ENCODE results near the gene ZNF416.

Gene ZNF416

GRCh38 chr19:57576661-57577060, 2.0 kb downstream of the ZNF416 start:
- Mint-ChIP-seq H3K36me3 (ENCODE audit: low read depth) (peaks cover 64% of the 10 kb centered on the region), H3K27me3 (no peaks in the 10 kb centered on the region), H3K4me3 (no peak overlapping the region), H3K4me1 (ENCODE audit: low read depth) (peaks cover 20% of the 10 kb centered on the region), H3K27ac (no peak overlapping the region), H3K9me3 (peaks cover 80% of the 10 kb centered on the region)
- intact Hi-C loops (cut with micrococcal nuclease): loop anchor here (5.0 kb wide), 1 partner anchor 56 kb away; the partner anchor contains the start of gene ZNF211

- H3K9me3 Mint-ChIP-seq: peaks cover 100% of the 10 kb centered on the region
- peaks cover 12% of the 10 kb centered on the region for H3K4me1 Mint-ChIP-seq (ENCODE audit: low read depth)
- H3K4me3 Mint-ChIP-seq: no peak overlapping the region
- no peaks in the 10 kb centered on the region for H3K27me3 Mint-ChIP-seq
- H3K27ac Mint-ChIP-seq: no peak overlapping the region
- H3K36me3 Mint-ChIP-seq (ENCODE audit: low read depth): peaks cover 58% of the 10 kb centered on the region
- intact Hi-C loops (cut with micrococcal nuclease): no loop called here
Measured at GRCh38 chr19:57572415-57572947, 6.2 kb downstream of the ZNF416 start.

GRCh38 chr19:57570707-57571106, 8.0 kb downstream of the ZNF416 start:
- no peak overlapping the region for H3K27ac Mint-ChIP-seq
- H3K4me1 Mint-ChIP-seq (ENCODE audit: low read depth): no peaks in the 10 kb centered on the region
- peaks cover 100% of the 10 kb centered on the region for H3K9me3 Mint-ChIP-seq
- H3K27me3 Mint-ChIP-seq: no peaks in the 10 kb centered on the region
- peaks cover 40% of the 10 kb centered on the region for H3K36me3 Mint-ChIP-seq (ENCODE audit: low read depth)
- intact Hi-C loops (cut with micrococcal nuclease): no loop called here
- no peak overlapping the region for H3K4me3 Mint-ChIP-seq

- Mint-ChIP-seq H3K36me3 (ENCODE audit: low read depth) (no peaks in the 10 kb centered on the region), H3K27ac (no peak overlapping the region), H3K4me1 (ENCODE audit: low read depth) (no peaks in the 10 kb centered on the region), H3K4me3 (no peak overlapping the region), H3K27me3 (no peaks in the 10 kb centered on the region), H3K9me3 (peaks cover 95% of the 10 kb centered on the region)
- intact Hi-C loops (cut with micrococcal nuclease): no loop called here
Measured at GRCh38 chr19:57566396-57567265, 12.1 kb downstream of the ZNF416 start.

GRCh38 chr19:57563547-57563946, 15.2 kb downstream of the ZNF416 start:
- intact Hi-C loops (cut with micrococcal nuclease): no loop called here
- Mint-ChIP-seq H3K27me3 (peaks cover 13% of the 10 kb centered on the region), H3K4me3 (no peak overlapping the region), H3K4me1 (ENCODE audit: low read depth) (peaks cover 16% of the 10 kb centered on the region), H3K27ac (no peak overlapping the region), H3K9me3 (peaks cover 80% of the 10 kb centered on the region), H3K36me3 (ENCODE audit: low read depth) (peaks cover 21% of the 10 kb centered on the region)

GRCh38 chr19:57560049-57560491, 18.6 kb downstream of the ZNF416 start:
- peak overlapping the region; percentile 91 for H3K27ac Mint-ChIP-seq
- H3K4me1 Mint-ChIP-seq (ENCODE audit: low read depth): peaks cover 23% of the 10 kb centered on the region
- peaks cover 13% of the 10 kb centered on the region for H3K27me3 Mint-ChIP-seq
- H3K36me3 Mint-ChIP-seq (ENCODE audit: low read depth): peaks cover 47% of the 10 kb centered on the region
- H3K4me3 Mint-ChIP-seq: peak overlapping the region; percentile 92
- intact Hi-C loops (cut with micrococcal nuclease): no loop called here
- peaks cover 80% of the 10 kb centered on the region for H3K9me3 Mint-ChIP-seq

- Mint-ChIP-seq H3K36me3 (ENCODE audit: low read depth) (peaks cover 52% of the 10 kb centered on the region), H3K27ac (peak within 1 kb of the TSS; percentile 91), H3K4me1 (ENCODE audit: low read depth) (peaks cover 23% of the 10 kb centered on the region), H3K9me3 (peaks cover 80% of the 10 kb centered on the region), H3K27me3 (peaks cover 13% of the 10 kb centered on the region), H3K4me3 (peak within 1 kb of the TSS; percentile 92)
- intact Hi-C loops (cut with micrococcal nuclease): loop anchor here (2.0 kb wide), 2 partner anchors 33 to 73 kb away; partner anchors contain the start of genes ZNF211 and ZNF549
Measured at GRCh38 chr19:57559404-57560025, 19.2 kb downstream of the ZNF416 start, which contains the start of gene ZNF550. Gene ZNF550, minus strand, starts transcription at chr19:57559863. Its CDS starts 181 bp downstream, at chr19:57559682.

- Mint-ChIP-seq H3K4me1 (ENCODE audit: low read depth) (peaks cover 23% of the 10 kb centered on the region), H3K36me3 (ENCODE audit: low read depth) (peaks cover 57% of the 10 kb centered on the region), H3K4me3 (peak overlapping the region; percentile 92), H3K27ac (peak overlapping the region; percentile 91), H3K9me3 (peaks cover 80% of the 10 kb centered on the region), H3K27me3 (peaks cover 13% of the 10 kb centered on the region)
- intact Hi-C loops (cut with micrococcal nuclease): loop anchor here (2.0 kb wide), 2 partner anchors 32 to 74 kb away; partner anchors contain the start of genes ZNF211 and ZNF549
Measured at GRCh38 chr19:57559008-57559403, 19.7 kb downstream of the ZNF416 start.

- H3K9me3 Mint-ChIP-seq: peaks cover 80% of the 10 kb centered on the region
- peaks cover 62% of the 10 kb centered on the region for H3K36me3 Mint-ChIP-seq (ENCODE audit: low read depth)
- intact Hi-C loops (cut with micrococcal nuclease): loop anchor here (2.0 kb wide), 2 partner anchors 32 to 74 kb away; partner anchors contain the start of genes ZNF211 and ZNF549
- peaks cover 13% of the 10 kb centered on the region for H3K27me3 Mint-ChIP-seq
- peaks cover 23% of the 10 kb centered on the region for H3K4me1 Mint-ChIP-seq (ENCODE audit: low read depth)
- peak overlapping the region; percentile 92 for H3K4me3 Mint-ChIP-seq
- H3K27ac Mint-ChIP-seq: peak overlapping the region; percentile 91
Measured at GRCh38 chr19:57558525-57558924, 20.2 kb downstream of the ZNF416 start.

GRCh38 chr19:57557659-57558058, 21.1 kb downstream of the ZNF416 start:
- intact Hi-C loops (cut with micrococcal nuclease): loop anchor here (2.0 kb wide), 2 partner anchors 31 to 75 kb away; partner anchors contain the start of genes ZNF211 and ZNF549
- peaks cover 81% of the 10 kb centered on the region for H3K9me3 Mint-ChIP-seq
- peaks cover 13% of the 10 kb centered on the region for H3K27me3 Mint-ChIP-seq
- peaks cover 23% of the 10 kb centered on the region for H3K4me1 Mint-ChIP-seq (ENCODE audit: low read depth)
- no peak overlapping the region for H3K27ac Mint-ChIP-seq
- H3K36me3 Mint-ChIP-seq (ENCODE audit: low read depth): peaks cover 71% of the 10 kb centered on the region
- no peak overlapping the region for H3K4me3 Mint-ChIP-seq

- Mint-ChIP-seq H3K27ac (no peak overlapping the region), H3K27me3 (no peaks in the 10 kb centered on the region), H3K4me1 (ENCODE audit: low read depth) (no peaks in the 10 kb centered on the region), H3K9me3 (peaks cover 98% of the 10 kb centered on the region), H3K36me3 (ENCODE audit: low read depth) (peaks cover 99% of the 10 kb centered on the region), H3K4me3 (no peak overlapping the region)
- intact Hi-C loops (cut with micrococcal nuclease): no loop called here
Measured at GRCh38 chr19:57552432-57552831, 26.3 kb downstream of the ZNF416 start.

- Mint-ChIP-seq H3K27ac (no peak overlapping the region), H3K9me3 (peaks cover 98% of the 10 kb centered on the region), H3K4me1 (ENCODE audit: low read depth) (no peaks in the 10 kb centered on the region), H3K27me3 (no peaks in the 10 kb centered on the region), H3K36me3 (ENCODE audit: low read depth) (peaks cover 97% of the 10 kb centered on the region), H3K4me3 (no peak overlapping the region)
- intact Hi-C loops (cut with micrococcal nuclease): no loop called here
Measured at GRCh38 chr19:57546513-57546912, 32.2 kb downstream of the ZNF416 start.

- H3K9me3 Mint-ChIP-seq: peaks cover 100% of the 10 kb centered on the region
- H3K27ac Mint-ChIP-seq: no peak overlapping the region
- H3K4me3 Mint-ChIP-seq: no peak overlapping the region
- H3K36me3 Mint-ChIP-seq (ENCODE audit: low read depth): peaks cover 100% of the 10 kb centered on the region
- intact Hi-C loops (cut with micrococcal nuclease): no loop called here
- no peaks in the 10 kb centered on the region for H3K27me3 Mint-ChIP-seq
- H3K4me1 Mint-ChIP-seq (ENCODE audit: low read depth): no peaks in the 10 kb centered on the region
Measured at GRCh38 chr19:57537953-57538547, 40.7 kb downstream of the ZNF416 start.

Data from dendritic cell treated with granulocyte-macrophage colony-stimulating factor and Interleukin-4, amounts not matched to agents 40 ng/mL and 50 ng/mL, for 4 days (primary cell).